Loucy (cell line): ENCODE measurements around the gene TMEM132D.

Experiments used
- H2AFZ ChIP-seq: fragments of 200-600 bp; sonication (generic); 2 replicates; pipeline ENCODE4 v1.6.0; 2016; ENCODE audit warnings: antibody characterized with exemption, mild to moderate bottlenecking, low read length, moderate library complexity
- H3F3A ChIP-seq: fragments of 200-600 bp; 2 replicates; pipeline ENCODE4 v1.6.0; 2016; ENCODE audit warnings: antibody characterized with exemption, low read depth, mild to moderate bottlenecking
- H3K27me3 ChIP-seq: fragments of 200-600 bp; sonication (generic); 2 replicates; pipeline ENCODE4 v1.6.1; 2014; ENCODE audit warnings: low read length, mild to moderate bottlenecking; ENCODE audit not compliant: insufficient read depth, poor library complexity, severe bottlenecking
- H3K36me3 ChIP-seq: fragments of 200-600 bp; sonication (generic); 2 replicates; pipeline ENCODE4 v1.6.1; 2016; ENCODE audit warnings: low read length; ENCODE audit not compliant: insufficient read depth
- H3K4me1 ChIP-seq: fragments of 200-600 bp; sonication (generic); 2 replicates; pipeline ENCODE4 v1.5.1; 2014; ENCODE audit warnings: low read length, mild to moderate bottlenecking; ENCODE audit not compliant: insufficient read depth, poor library complexity, severe bottlenecking
- H3K4me2 ChIP-seq: fragments of 200-600 bp; sonication (generic); 2 replicates; pipeline ENCODE4 v1.6.0; 2014; ENCODE audit warnings: antibody characterized with exemption, low read length, low read depth, mild to moderate bottlenecking; ENCODE audit not compliant: poor library complexity, severe bottlenecking
- H3K4me3 ChIP-seq: fragments of 200-600 bp; sonication (generic); 2 replicates; pipeline ENCODE4 v1.5.1; 2014; ENCODE audit warnings: low read length, mild to moderate bottlenecking, mixed read lengths; ENCODE audit not compliant: poor library complexity, severe bottlenecking
- H3K79me2 ChIP-seq: fragments of 200-600 bp; sonication (generic); 2 replicates; pipeline ENCODE4 v1.6.1; 2014; ENCODE audit warnings: low read length; ENCODE audit not compliant: insufficient read depth
- H3K9ac ChIP-seq: fragments of 200-600 bp; sonication (generic); 2 replicates; pipeline ENCODE4 v1.6.0; 2014; ENCODE audit warnings: mild to moderate bottlenecking, low read depth, low read length, moderate library complexity; ENCODE audit not compliant: poor library complexity, severe bottlenecking
- H3K9me2 ChIP-seq: fragments of 200-600 bp; sonication (generic); replicated peaks from 2 replicates; pipeline ENCODE4 v1.6.1; 2016; ENCODE audit warnings: low read depth, low read length, mixed read lengths
- H3K9me3 ChIP-seq: fragments of 200-600 bp; sonication (generic); 2 replicates; pipeline ENCODE4 v1.6.1; 2014; ENCODE audit warnings: mild to moderate bottlenecking, antibody characterized with exemption, low read length, low read depth; ENCODE audit not compliant: insufficient read depth
- H4K20me1 ChIP-seq: fragments of 200-600 bp; sonication (generic); 2 replicates; pipeline ENCODE4 v1.6.0; 2014; ENCODE audit warnings: antibody characterized with exemption, low read length, mild to moderate bottlenecking; ENCODE audit not compliant: insufficient read depth, poor library complexity, severe bottlenecking
- CTCF ChIP-seq: fragments of 200-600 bp; sonication (generic); conservative IDR thresholded peaks from 2 replicates; pipeline ENCODE4 v1.5.1; 2014; ENCODE audit warnings: mild to moderate bottlenecking, antibody characterized with exemption, low read length
- EZH2phosphoT487 ChIP-seq: fragments of 200-600 bp; IDR thresholded peaks from 2 replicates; pipeline ENCODE4 v1.6.1; 2018; ENCODE audit warnings: antibody characterized with exemption, mild to moderate bottlenecking, moderate library complexity, borderline replicate concordance

Gene TMEM132D

GRCh38 chr12:129381715-129382114 is 522.1 kb downstream of the TMEM132D start:
- no peak overlapping the region for H2AFZ ChIP-seq
- H3K36me3 ChIP-seq, result no peaks in the 10 kb centered on the region
- H3K4me3 ChIP-seq, result no peak overlapping the region
- no peaks in the 10 kb centered on the region for H3K9me2 ChIP-seq
- H3F3A ChIP-seq, result no peaks in the 10 kb centered on the region
- no peak for TF ChIP-seq CTCF
- no peak for TF ChIP-seq EZH2phosphoT487
- no peaks in the 10 kb centered on the region for H3K27me3 ChIP-seq
- H3K9me3 ChIP-seq, result peaks cover 4% of the 10 kb centered on the region; the same call in 1 of the 2 replicates
- H4K20me1 ChIP-seq, result no peaks in the 10 kb centered on the region
- no peak overlapping the region for H3K9ac ChIP-seq
- no peaks in the 10 kb centered on the region for H3K79me2 ChIP-seq
- no peaks in the 10 kb centered on the region for H3K4me1 ChIP-seq
- no peak overlapping the region for H3K4me2 ChIP-seq

- no peaks in the 10 kb centered on the region for H3K79me2 ChIP-seq
- H3K27me3 ChIP-seq, result no peaks in the 10 kb centered on the region
- H3K4me3 ChIP-seq, result no peak overlapping the region
- no peaks in the 10 kb centered on the region for H3F3A ChIP-seq
- H4K20me1 ChIP-seq, result no peaks in the 10 kb centered on the region
- no peak for TF ChIP-seq CTCF
- TF ChIP-seq EZH2phosphoT487, result no peak
- H3K4me2 ChIP-seq, result no peak overlapping the region
- no peak overlapping the region for H2AFZ ChIP-seq
- H3K9me3 ChIP-seq, result no peaks in the 10 kb centered on the region; the same call in 1 of the 2 replicates
- no peak overlapping the region for H3K9ac ChIP-seq
- no peaks in the 10 kb centered on the region for H3K36me3 ChIP-seq
- no peaks in the 10 kb centered on the region for H3K9me2 ChIP-seq
- no peaks in the 10 kb centered on the region for H3K4me1 ChIP-seq
Observed at GRCh38 chr12:129379076-129379804, 524.6 kb downstream of the TMEM132D start.

GRCh38 chr12:129378496-129378895 is 525.3 kb downstream of the TMEM132D start:
- H3F3A ChIP-seq, result no peaks in the 10 kb centered on the region
- H3K4me1 ChIP-seq, result no peaks in the 10 kb centered on the region
- H3K79me2 ChIP-seq, result no peaks in the 10 kb centered on the region
- no peak overlapping the region for H2AFZ ChIP-seq
- no peaks in the 10 kb centered on the region for H3K27me3 ChIP-seq
- H3K4me2 ChIP-seq, result no peak overlapping the region
- TF ChIP-seq CTCF, result no peak
- no peak for TF ChIP-seq EZH2phosphoT487
- no peak overlapping the region for H3K4me3 ChIP-seq
- H3K9ac ChIP-seq, result no peak overlapping the region
- H4K20me1 ChIP-seq, result no peaks in the 10 kb centered on the region
- no peaks in the 10 kb centered on the region for H3K9me2 ChIP-seq
- H3K36me3 ChIP-seq, result no peaks in the 10 kb centered on the region
- H3K9me3 ChIP-seq, result no peaks in the 10 kb centered on the region; the same call in 1 of the 2 replicates
